GM19239 (cell line): Measurements from ENCODE around the gene ADGRD1.
"Not testable (repeated sequence)": the region's sequence is repeated elsewhere in the genome, so short reads cannot be mapped to it uniquely, and the experiment has no call there.

Source experiments
- DNase-seq: peaks from one replicate; pipeline ENCODE4 v3.0.0; 2011; ENCODE audit warnings: low spot score; ENCODE audit not compliant: insufficient read length
- FAIRE-seq: peaks from 2 replicates; lab custom pipeline; 2011; peaks lifted over from hg19 to GRCh38; lab: Jason Lieb, UNC

The ADGRD1 gene

GRCh38 chr12:130981911-130982310 is 28.2 kb downstream of the ADGRD1 start:
- DNase-seq = no peak
- FAIRE-seq = no peak

- FAIRE-seq = no peak
These were observed 29.0 kb downstream of the ADGRD1 start for GRCh38 chr12:130982565-130983225.

GRCh38 chr12:130983328-130984017 is 29.8 kb downstream of the ADGRD1 start:
- DNase-seq = no peak
- FAIRE-seq = no peak

More at GRCh38 chr12:130982565-130983225, 29.0 kb downstream of the ADGRD1 start:
- DNase-seq = no peak

- DNase-seq (no peak), FAIRE-seq (no peak)
These were observed 30.7 kb downstream of the ADGRD1 start for GRCh38 chr12:130984183-130985058.

- DNase-seq = no peak
- FAIRE-seq = no peak
These were observed 33.6 kb downstream of the ADGRD1 start for GRCh38 chr12:130987151-130987931.

- no peak for FAIRE-seq
- DNase-seq = no peak
These were observed 34.6 kb downstream of the ADGRD1 start for GRCh38 chr12:130988261-130988660.

GRCh38 chr12:130988751-130989150 is 35.0 kb downstream of the ADGRD1 start:
- no peak for DNase-seq
- FAIRE-seq = no peak

GRCh38 chr12:130989391-130989790 is 35.7 kb downstream of the ADGRD1 start:
- no peak for DNase-seq
- FAIRE-seq = no peak

- FAIRE-seq (no peak), DNase-seq (no peak)
These were observed 36.3 kb downstream of the ADGRD1 start for GRCh38 chr12:130990034-130990433.

GRCh38 chr12:130992448-130992847 is 38.7 kb downstream of the ADGRD1 start:
- DNase-seq (no peak), FAIRE-seq (no peak)

- no peak for DNase-seq
- FAIRE-seq = no peak
These were observed 39.4 kb downstream of the ADGRD1 start for GRCh38 chr12:130992979-130993538.

GRCh38 chr12:130993759-130994670 is 40.3 kb downstream of the ADGRD1 start:
- FAIRE-seq (no peak), DNase-seq (no peak)

- no peak for FAIRE-seq
- DNase-seq = no peak
These were observed 41.2 kb downstream of the ADGRD1 start for GRCh38 chr12:130994821-130995375.

GRCh38 chr12:130995386-130995969 is 41.8 kb downstream of the ADGRD1 start:
- not testable (repeated sequence) for FAIRE-seq, DNase-seq

- no peak for FAIRE-seq
- DNase-seq = no peak
These were observed 44.4 kb downstream of the ADGRD1 start for GRCh38 chr12:130998136-130998535.

GRCh38 chr12:131000000-131000486 is 46.3 kb downstream of the ADGRD1 start:
- FAIRE-seq (no peak), DNase-seq (no peak)

GRCh38 chr12:131001493-131001892 is 47.8 kb downstream of the ADGRD1 start:
- DNase-seq = no peak
- FAIRE-seq = no peak

GRCh38 chr12:131002216-131002631 is 48.5 kb downstream of the ADGRD1 start:
- FAIRE-seq (no peak), DNase-seq (no peak)
